Kidney glomerular epithelial cell (primary cell): ENCODE data around the gene PHYH.
"Not testable (repeated sequence)": the region's sequence is repeated elsewhere in the genome, so short reads cannot be mapped to it uniquely, and the experiment has no call there.

Source experiments
- DNase-seq: peaks from one replicate; lab custom pipeline; 2025; lab: John Stamatoyannopoulos, UW

Gene PHYH

DNA sequence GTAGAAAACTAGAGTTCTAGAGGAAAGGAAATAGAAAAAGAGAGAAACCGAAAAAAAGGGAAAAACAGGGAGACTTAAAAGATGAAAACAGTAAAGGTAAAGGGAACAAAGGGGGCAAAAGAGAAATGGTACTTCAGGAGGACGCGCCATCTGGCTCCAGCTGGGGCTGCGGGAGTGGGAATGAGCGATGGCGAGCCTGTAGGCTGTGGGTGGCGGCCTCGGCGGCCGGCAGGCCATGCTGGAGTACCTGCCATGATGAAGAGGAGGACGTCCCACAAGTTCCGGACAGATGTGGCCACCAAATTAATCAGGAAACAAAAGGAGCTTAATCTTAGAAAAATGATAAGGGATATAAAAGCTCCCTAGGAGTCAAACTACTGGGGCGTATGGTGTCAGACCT is 21.7 kb upstream of the PHYH start:
- no peak for DNase-seq

DNA sequence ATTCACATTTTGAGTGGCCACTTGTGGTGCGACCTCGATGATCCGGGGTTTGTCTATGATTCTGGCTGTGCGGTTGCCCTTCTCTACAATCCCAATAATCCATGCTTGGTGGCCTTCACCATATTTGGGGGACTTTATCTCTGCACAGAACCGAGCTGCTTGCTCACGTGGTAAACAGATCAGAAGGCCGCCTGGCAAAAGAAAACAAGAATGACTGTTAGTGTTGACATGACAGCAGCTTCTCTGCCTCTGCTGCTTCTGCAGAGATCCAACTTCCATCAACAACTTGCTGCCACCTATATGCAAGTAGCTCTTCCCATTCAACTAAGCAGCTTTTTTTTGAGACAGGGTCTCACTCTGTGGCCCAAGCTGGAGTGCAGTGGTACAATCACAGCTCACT is 19.3 kb upstream of the PHYH start:
- DNase-seq: no peak

DNA sequence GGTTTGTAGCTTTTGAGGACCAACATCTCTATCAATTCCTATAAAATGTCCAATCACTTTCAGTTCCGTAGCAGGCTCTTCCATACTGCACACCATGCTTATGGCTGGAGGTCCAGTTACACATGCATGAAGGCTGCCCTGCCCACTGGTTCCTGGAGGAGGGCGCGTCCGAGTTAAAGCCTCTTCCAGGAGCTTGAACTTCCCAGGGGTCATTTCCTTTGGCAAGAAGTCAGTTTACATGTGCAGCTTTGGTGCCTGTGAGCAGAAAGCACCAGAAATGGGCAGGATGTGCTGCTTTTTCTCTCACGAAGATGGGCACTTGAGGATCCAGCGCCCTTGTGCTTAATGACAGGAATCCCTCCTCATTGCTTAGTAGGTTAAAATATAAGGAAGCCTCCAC is 17.6 kb upstream of the PHYH start:
- DNase-seq: no peak

DNA sequence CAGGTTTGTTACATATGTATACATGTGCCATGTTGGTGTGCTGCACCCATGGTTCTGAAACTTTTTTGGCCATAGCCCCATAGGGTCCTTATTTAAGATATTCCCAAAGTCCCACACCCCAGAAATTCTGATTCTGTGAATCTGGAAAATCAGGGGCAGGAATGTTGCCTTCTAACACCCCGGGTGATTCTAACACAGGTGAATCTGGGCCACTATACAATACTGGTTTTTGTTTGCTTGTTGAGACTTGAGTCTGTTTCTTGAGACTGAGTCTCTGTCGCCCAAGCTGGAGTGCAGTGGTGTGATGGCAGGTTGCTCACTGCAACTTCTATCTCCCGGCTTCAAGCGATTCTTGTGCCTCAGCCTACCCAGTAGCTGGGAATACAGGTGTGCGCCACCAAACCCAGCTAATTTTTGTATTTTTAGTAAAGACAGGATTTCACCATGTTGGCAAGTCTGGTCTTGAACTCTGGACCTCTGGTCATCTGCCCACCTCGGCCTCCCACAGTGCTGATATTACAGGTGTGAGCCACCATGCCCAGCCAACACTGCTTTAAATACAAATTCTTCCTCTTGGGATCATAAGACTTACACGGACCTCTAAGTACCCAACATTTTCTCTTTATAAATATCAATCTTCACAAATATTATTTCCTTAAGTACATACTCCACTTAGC is 16.9 kb upstream of the PHYH start:
- DNase-seq: no peak

DNA sequence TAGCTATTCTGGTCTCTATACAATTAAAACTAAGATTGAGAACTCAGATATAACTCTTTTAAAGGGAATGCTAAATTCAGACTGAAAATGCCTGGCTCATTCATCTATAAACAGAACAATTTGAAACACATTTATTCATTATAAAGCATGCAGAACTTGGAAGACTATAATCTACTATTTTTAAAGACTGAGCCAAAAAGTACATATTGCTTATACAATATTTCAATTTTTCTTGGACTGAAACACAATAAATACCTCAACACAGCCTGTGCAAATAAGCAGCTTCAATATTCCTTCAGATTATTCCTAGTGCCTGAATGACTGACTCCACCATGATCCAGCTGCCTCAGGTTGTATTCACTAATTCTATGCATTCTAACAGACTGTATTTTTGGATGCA is 15.5 kb upstream of the PHYH start:
- DNase-seq: no peak

DNA sequence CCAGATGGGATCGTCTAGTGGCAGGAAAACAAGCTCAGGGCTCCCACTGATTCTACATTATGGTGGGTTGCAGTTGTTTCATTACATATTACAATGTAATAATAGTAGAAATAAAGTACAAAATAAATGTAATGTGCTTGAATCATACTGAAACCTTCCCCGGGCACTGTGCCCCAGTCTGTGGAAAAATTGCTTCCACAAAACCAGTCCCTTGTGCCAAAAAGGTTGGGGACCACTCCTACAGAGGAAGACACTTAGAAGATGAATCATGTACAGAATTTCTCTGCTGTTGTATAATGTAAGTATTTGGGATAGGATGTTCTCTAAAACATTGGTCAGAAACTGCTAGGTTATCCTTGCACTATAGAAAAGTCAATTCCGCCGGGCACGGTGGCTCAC is 11.3 kb upstream of the PHYH start:
- DNase-seq: no peak

DNA sequence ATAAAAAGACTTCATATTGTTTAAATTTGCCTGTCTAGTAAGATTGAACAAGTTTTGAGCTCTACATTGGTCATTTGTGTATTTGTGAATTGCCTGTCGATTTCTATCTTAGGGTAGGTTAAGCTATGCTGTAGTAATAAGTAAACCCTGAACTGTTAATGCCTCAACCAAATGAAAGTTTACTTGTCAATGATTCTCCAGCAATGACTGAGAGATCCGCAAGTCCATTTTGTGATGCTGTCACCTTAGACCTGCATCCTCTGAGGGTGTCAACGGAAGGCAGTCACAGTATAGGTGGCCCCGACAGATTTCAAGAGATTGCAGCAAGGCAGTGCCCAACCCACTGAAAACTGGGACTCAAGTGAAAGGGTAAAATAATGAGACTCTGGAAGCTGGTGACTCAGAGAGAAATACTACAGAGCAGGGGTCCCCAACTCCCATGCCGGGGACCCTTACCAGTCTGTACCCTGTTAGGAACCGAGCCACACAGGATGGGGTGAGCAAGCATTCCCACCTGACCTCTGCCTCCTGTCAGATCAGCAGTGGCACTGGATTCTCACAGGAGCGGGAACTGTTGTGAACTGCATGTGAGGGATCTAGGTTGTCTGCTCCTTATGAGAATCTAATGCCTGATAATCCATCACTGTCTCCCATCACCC is 10.8 kb upstream of the PHYH start:
- DNase-seq: no peak

DNA sequence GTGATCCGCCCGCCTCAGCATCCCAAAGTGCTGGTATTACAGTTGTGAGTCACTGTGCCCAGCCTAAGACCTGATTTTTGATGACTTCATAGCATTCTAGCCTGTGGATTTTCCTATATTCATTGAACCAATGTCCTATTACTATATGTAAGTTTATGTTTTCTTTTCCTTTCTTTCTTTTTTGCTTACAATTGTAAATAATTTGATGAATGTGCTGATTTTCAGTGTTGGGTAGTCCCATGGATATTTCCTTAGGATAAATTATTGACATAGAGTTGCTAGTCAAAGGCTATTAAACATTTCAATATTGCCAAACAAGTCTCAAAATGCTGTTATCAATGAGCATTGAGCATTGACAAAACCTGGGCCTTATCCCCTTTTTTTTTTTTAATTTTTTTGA is 9.9 kb upstream of the PHYH start:
- no peak for DNase-seq

DNA sequence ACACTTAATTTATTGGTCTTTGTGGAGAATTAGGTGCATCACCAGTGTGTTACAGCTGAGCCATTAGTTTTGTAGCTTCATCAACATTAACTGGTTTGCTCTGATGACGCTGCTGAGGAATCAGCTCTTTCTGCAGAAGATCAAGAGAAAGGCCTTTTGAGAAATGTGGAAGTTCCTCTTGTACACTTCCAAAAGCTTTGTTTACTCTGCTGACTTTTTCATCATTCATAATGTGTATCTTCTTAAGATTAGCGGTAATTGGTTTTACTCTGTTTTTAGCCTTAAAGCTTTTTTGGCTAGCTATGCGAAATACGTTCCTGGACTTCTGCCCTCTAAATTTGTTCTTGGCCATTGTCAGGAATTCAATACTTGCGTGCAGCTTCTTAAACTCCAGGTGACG is 8.2 kb upstream of the PHYH start:
- no peak for DNase-seq

DNA sequence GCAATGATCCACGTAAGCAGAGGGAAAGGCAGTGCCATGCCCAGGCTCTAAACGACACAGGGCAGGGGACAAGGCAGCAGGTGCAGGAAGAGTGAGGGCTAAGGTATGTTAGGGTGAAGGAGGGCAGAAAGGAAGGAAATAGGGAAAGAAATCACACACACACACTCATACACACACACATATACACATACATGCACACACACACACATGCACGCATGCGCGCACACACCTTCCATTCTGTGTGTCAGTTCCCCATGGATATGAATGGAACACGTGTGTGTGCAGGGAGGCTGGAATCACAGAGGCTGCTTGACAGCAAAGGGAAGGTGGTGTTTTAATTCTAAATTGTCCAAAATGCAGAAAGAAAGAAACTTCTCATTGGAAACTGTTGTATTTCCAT is 6.2 kb upstream of the PHYH start:
- DNase-seq: no peak

DNA sequence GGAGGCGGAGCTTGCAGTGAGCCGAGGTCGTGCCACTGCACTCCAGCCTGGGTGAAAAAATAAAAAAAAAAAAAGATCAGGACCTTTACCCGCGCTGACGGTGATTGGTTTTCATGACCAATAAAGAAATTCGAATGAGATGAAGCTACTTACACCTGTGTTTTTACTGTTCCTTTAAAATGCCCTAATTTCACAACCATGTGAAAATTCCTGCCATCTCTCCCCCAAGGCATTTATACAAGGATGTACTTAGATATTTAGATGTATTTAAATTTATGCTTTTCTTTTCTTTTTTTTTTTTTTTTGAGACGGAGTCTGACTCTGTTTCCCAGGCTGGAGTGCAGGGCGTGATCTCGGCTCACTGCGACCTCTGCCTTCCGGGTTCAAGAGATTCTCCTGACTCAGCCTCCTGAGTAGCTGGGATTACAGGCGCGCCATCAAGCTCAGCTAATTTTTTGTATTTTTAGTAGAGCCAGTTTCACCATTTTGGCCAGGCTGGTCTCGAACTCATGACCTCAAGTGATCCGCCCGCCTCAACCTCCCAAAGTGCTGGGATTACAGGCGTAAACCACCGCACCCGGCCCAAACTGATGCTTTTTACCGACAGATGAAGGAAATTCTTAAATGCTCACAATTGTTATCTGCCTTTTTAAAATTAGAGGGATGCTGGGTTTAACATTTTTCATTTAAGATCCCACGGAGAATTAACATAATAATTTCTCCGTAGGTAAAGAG is 3.1 kb upstream of the PHYH start:
- no peak for DNase-seq

DNA sequence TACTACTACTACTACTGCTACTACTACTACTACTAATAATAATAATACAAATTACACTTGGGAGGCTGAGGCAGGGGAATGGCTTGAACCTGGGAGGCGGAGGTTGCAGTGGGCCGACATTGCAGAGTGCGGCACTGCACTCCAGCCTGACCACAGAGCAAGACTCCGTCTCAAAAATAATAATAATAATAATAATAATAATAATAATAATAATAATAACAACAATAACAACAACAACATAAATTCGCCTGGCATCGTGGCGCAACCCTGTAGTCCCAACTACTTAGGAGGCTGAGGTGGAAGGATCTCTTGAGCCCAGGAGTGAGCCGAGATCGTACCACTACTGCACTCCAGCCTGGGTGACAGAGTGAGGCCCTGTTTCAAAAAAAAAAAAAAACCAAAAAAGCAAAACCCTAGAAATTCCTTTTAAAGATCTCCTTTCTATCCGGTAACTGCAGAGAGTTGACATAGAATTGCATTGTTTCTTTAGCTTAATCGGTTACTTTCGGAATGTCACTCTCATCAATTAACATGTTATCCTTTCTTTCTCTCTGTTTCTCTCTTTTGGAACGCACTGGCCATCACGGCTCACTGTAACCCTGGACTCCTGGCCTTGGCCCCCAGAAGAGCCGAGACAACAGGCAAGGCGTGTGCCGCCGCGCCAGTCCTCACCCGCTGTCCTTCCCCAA is 972 bp downstream of the PHYH start:
- no peak for DNase-seq

DNA sequence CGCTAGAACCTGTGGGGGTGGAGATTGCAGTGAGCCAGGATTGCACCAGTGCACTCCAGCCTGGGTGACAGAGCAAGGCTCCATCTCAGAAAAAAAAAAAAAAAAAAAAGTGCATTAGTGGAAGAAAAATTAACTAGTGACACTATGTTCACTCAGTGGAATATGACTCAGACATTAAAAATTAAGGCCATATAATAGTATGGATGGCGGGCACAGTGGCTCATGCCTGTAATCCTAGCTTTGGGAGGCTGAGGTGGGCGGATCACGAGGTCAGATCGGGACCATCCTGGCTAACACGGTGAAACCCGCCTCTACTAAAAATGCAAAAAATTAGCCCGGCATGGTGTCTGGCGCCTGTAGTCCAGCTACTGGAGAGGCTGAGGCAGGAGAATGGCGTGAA is 3.4 kb downstream of the PHYH start:
- no peak for DNase-seq

DNA sequence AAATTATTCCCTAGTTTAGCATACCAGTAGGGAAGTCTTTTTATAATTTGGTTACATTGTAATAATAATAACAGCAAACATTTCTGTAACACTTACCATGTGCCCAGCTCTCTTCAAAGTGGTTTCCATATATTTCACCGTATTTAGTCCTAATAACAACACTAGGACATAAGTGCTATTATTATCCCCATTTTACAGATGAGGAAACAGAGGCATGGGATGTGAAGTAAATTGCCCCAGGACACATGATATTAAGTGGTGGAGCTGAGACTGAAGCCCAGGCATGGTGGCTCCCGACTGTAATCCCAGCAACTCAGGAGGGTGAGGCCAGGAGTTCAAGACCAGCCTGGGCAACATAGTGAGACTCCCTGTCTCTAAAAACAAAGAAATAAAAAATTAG is 5.1 kb downstream of the PHYH start:
- DNase-seq: no peak

DNA sequence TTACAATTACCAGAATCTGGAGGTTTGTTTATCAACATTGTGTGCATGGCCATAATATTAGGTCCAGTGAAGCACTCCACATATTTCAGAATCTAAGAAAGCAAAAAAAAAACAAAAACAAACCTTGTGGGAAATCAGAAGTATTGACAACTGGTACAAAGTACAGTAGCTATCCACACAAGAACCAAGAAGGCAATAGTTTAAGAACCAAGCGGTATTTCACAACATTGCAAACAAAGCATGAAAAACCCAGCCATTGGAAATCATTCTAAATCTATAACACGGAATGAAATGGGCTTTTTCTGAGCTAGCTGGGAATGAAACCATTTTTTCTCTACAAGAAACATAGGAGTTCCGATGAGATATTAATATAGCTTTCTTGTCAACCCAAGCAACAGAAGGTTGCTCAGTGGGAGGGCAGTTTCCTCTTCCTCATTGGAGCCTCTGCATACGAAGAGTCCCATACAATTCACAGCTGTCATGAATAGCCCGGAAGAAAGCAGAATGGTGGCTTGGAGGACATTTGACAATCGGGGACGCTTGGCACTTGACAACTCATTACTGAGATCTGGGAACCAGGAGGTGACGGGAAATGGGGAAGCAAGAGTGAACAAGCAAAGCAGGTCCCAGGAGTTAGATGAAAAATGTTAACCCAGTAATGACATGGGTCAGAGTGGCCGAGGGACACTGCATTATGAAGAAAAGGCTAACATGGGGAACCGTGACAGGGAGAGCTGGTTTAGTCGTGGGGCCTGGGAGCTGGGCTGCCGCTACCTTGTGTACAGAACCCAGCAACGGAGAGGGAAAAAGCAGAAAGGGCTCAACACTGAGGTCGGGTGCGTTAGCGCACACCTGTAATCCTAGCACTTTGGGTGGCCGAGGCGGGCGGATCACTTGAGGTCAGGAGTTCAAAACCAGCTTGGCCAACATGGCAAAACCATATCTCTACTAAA is 7.8 kb downstream of the PHYH start:
- DNase-seq: no peak

DNA sequence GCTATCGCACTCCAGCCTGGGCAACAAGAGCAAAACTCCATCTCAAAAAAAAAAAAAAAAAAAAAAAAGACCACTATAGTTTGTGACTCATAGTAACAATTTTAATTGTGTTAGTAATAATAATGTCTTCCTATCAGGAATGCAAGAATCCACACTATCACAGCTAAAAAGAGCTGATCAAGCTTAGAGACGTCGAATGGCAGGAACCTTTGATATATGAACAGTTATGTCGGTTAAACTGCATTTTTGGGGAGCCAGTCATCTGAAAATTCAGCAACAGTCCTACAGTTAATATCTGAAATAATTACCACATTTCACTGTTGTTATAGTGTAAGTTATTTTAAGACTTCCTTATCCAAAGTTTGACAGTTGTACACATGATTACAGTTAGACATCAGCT is 8.8 kb downstream of the PHYH start:
- no peak for DNase-seq

DNA sequence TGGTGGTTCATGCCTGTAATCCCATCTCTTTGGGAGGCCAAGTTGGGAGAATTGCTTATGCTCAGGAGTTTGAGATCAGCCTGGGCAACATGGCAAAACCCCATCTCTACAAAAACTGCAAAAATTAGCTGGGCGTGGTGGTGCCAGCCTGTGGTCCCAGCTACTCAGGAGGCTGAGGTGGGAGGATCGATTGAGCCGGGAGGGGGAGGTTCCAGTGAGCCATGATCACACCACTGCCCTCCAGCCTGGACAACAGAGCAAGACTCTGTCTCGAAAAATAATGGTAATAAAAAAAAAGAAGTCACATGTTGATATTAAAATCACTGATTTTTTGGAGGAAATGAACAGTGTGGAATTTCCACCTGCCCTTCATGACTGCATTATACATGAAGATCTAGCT is 15.8 kb downstream of the PHYH start:
- DNase-seq: no peak

DNA sequence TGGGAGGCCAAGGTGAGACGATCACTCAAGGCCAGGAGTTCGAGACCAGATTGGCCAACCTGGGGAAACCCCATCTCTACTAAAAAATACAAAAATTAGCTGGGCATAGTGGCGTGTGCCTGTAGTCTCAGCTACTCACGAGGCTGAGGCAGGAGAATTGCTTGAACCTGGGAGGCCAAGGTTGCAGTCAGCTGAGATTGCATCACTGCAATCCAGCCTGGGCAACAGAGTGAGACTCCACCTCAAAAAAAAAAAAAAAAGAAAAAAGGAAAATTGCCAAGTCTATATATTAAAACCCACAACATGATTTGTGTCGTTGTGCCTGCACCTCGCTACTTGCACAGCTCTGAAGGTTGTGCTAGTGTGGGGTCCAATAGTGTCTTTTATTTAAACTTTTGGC is 17.5 kb downstream of the PHYH start:
- not testable (repeated sequence) for DNase-seq

DNA sequence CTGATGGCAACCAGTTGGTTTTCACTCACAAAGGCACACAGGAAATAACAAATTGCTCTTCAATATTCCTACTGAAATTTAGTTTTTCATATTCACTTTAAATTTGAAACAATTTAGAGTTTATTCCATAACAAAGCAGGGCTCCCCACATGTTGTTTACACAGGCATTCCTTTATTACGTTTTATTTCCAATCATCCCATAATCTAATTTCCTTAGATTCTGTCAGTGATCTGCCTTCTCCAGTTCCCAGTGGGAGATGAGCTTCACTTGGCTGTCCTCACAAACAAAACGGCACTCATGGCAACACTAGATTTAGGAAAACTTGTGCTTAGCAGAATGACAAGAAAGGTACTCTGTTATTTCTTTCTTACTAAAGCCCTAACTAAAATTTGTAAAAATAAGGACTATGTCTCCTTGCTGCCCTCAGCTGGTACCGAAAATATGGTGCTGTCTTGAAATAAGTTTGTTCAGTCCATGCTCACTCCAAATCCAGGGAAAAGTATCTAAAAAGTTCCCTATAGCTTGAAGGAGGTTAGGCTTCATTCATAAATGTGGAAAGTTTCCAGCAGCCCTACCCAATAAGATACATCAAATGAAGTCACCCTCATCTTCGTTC is 23.0 kb downstream of the PHYH start:
- peak; percentile 0 for DNase-seq

DNA sequence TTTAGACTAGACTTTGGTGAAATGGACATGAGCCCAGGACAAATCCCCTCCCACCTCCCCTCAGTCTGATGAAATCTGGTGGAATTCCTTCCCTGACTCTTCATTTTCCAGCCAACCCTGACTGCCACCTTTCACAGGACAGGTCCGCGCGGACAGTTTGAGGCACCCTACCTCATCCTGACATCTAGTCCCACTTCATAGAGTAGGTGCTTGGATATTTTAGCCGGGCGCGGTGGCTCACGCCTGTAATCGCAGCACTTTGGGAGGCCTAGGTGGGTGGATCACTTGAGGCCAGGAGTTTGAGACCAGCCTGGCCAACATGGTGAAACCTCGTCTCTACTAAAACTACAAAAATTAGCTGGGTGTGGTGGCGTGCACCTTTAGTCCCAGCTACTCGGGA is 23.7 kb downstream of the PHYH start:
- DNase-seq: not testable (repeated sequence)

DNA sequence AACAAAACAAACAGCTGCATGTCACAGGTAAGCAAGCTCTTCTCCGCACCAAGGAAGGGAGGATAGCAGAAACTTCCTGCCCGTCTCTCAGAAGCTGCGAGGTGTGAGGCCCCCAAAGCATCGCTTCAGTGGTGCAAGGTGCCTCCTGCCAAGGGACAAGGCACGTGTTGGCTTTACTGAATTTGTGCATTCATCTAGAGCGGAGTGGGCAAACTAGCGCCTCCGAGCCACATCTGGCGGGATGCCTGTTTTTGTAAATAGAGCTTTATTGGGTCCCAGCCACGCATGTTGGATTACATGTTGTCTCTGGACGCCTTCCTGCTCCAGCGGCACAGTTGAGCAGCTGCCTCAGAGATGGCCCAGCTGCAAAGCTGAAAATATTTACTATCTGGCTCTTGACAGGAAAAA is 27.7 kb downstream of the PHYH start:
- DNase-seq: no peak
